Lower leg skin (tissue), 4 donors: ENCODE measurements around the gene KRT76. TPM values are rescaled to one million over a fixed set of nuclear protein-coding genes. Genes with fewer than 3 reads are reported as not detected.
A peak's percentile ranks its signal among the peaks of the same experiment; 100 is the strongest.

Experiments used
- DNase-seq, 2 donors: peaks; one replicate each; pipeline ENCODE4 v3.0.0-alpha.2; 2019; ENCODE audit warnings: low spot score in 2 of 2
- H3K4me3 ChIP-seq: fragments of 200-600 bp; sonication (generic); 2 replicates; pipeline ENCODE4 v1.5.1; 2017; ENCODE audit warnings: mild to moderate bottlenecking, low read depth; ENCODE audit not compliant: poor library complexity, severe bottlenecking
- CTCF ChIP-seq, 3 donors: fragments of 450-650 bp; IDR thresholded peaks; one replicate each; pipeline ENCODE4 v1.5.1; 2016; ENCODE audit warnings: antibody characterized with exemption in 3 of 3, mild to moderate bottlenecking in 3 of 3, moderate library complexity in 2 of 3
- POLR2A ChIP-seq, 2 donors: fragments of 450-650 bp; IDR thresholded peaks; one replicate each; pipeline ENCODE4 v1.6.1; 2016 to 2017; ENCODE audit warnings: antibody characterized with exemption in 2 of 2, mild to moderate bottlenecking in 1 of 2, moderate library complexity in 1 of 2
- WGBS, 2 donors: methylation state at CpG; one replicate each; pipeline ENCODE4 v1.1.5; 2018; 5-methylcytosine and 5-hydroxymethylcytosine counted together
- intact Hi-C: fragments of 100-400 bp; cut with DNase I; formaldehyde crosslinking; loops from one replicate; pipeline ENCODE4 v1.15.0; 2023; ENCODE audit warnings: low total_unique reads
- total RNA-seq, 4 donors: library from RNA; depleted of rRNA; stranded (reverse); fragments of >200 nt; gene quantifications; one replicate each; pipeline ENCODE4 v1.1.0, GENCODE V29; 2016

The KRT76 gene
- total RNA-seq, 4 donors from 2014 or later = not detected

- 81 to 82% methylated on average over 3 to 6 of the region's 7 CpGs for WGBS, 2 donors
- DNase-seq = peak in 1 of 2 donors; percentile 64
- TF ChIP-seq POLR2A (IDR thresholded peaks at IDR 0.05) (no peak), CTCF (IDR thresholded peaks at IDR 0.05) (no peak)
Measured at GRCh38 chr12:52742196-52742580, 35.0 kb downstream of the KRT76 start.

GRCh38 chr12:52741375-52742195 is 35.6 kb downstream of the KRT76 start:
- no peak overlapping the region for H3K4me3 ChIP-seq
- intact Hi-C loops = no loop called here
- peak; percentile 27 to 80 for DNase-seq
- TF ChIP-seq POLR2A (IDR thresholded peaks at IDR 0.05) (no peak), CTCF (IDR thresholded peaks at IDR 0.05) (no peak)
- WGBS, 2 donors = 15 to 20% methylated on average over 16 of the region's 16 CpGs

More at GRCh38 chr12:52742196-52742580, 35.0 kb downstream of the KRT76 start:
- H3K4me3 ChIP-seq = no peak overlapping the region
- intact Hi-C loops = no loop called here

GRCh38 chr12:52740584-52740983 is 36.6 kb downstream of the KRT76 start:
- DNase-seq = no peak
- no peak overlapping the region for H3K4me3 ChIP-seq
- no peak for TF ChIP-seq POLR2A (IDR thresholded peaks at IDR 0.05)
- TF ChIP-seq CTCF (IDR thresholded peaks at IDR 0.05) = no peak
- intact Hi-C loops = no loop called here

DNA sequence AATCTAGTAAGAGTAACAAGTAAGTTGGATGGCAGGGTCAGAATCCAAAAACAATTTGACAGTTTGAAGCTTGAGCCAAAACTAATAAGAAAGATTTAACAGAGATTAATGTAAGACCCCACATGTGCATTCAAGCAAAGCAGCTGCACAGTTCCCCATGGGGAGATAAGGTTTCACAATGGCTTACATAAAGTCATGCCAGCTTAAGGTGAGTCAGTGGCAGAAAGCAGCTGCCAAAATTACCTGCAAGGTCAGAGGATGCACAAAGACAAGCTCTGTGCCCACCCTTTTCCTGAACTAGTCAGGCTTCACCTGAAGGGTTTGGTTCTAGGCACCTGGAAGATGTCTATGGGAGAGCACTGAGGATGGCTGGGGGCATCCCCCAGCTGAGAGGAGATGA is 37.2 kb downstream of the KRT76 start:
- TF ChIP-seq POLR2A (IDR thresholded peaks at IDR 0.05) = no peak
- TF ChIP-seq CTCF (IDR thresholded peaks at IDR 0.05) = no peak
- peak in 1 of 2 donors; percentile 14 for DNase-seq
- intact Hi-C loops = no loop called here
- no peak overlapping the region for H3K4me3 ChIP-seq

GRCh38 chr12:52735816-52736632 is 41.1 kb downstream of the KRT76 start:
- intact Hi-C loops = no loop called here
- H3K4me3 ChIP-seq = no peak overlapping the region
- 65 to 78% methylated on average over 5 of the region's 5 CpGs for WGBS, 2 donors
- TF ChIP-seq CTCF (IDR thresholded peaks at IDR 0.05) = no peak
- TF ChIP-seq POLR2A (IDR thresholded peaks at IDR 0.05) = no peak
- DNase-seq = no peak
